AG09319 (cell line): ENCODE results near the gene CDK4.

Source experiments
- DNase-seq: peaks from one replicate; pipeline ENCODE4 v3.0.0-alpha.2; 2010; ENCODE audit warnings: low read depth; ENCODE audit errors: extremely low read depth
- CTCF ChIP-seq: IDR thresholded peaks from 2 replicates; pipeline ENCODE4 v1.5.1; 2011; ENCODE audit warnings: low read depth, mild to moderate bottlenecking, inconsistent platforms, low read length, moderate library complexity

Gene CDK4

GRCh38 chr12:57755194-57755453, 3.0 kb upstream of the CDK4 start:
- TF ChIP-seq CTCF = no peak
- DNase-seq = no peak

GRCh38 chr12:57754411-57755193, 2.5 kb upstream of the CDK4 start, which contains the start of gene MARCHF9:
MARCHF9 (plus strand) TSS chr12:57755103; CDS start chr12:57755529, 426 bp downstream.
- no peak for DNase-seq
- TF ChIP-seq CTCF = no peak

GRCh38 chr12:57753756-57754337, 1.7 kb upstream of the CDK4 start:
- no peak for DNase-seq
- no peak for TF ChIP-seq CTCF

GRCh38 chr12:57752668-57753000, 524 bp upstream of the CDK4 start:
- DNase-seq = no peak
- no peak for TF ChIP-seq CTCF

- TF ChIP-seq CTCF = no peak
Measured at GRCh38 chr12:57751432-57751787, 700 bp downstream of the CDK4 start.

GRCh38 chr12:57750561-57751431, 1.3 kb downstream of the CDK4 start:
- DNase-seq = no peak
- TF ChIP-seq CTCF = no peak

More at GRCh38 chr12:57751432-57751787, 700 bp downstream of the CDK4 start:
- DNase-seq = no peak

GRCh38 chr12:57749061-57749460, 3.0 kb downstream of the CDK4 start:
- DNase-seq = no peak
- no peak for TF ChIP-seq CTCF
